Sigmoid colon (tissue), 7 donors: ENCODE data around the gene CAPRIN1. TPM values are rescaled to one million over a fixed set of nuclear protein-coding genes. Genes with fewer than 3 reads are reported as not detected.

Experiments used
- DNase-seq: peaks from one replicate; pipeline ENCODE4 v3.0.0-alpha.2; 2019
- H3K27ac ChIP-seq, 4 donors: fragments of 200-600 bp; sonication (generic); one replicate each; pipeline ENCODE4 v1.5.1; 2016 to 2019; ENCODE audit warnings: mild to moderate bottlenecking in 1 of 4
- H3K27me3 ChIP-seq, 3 donors: fragments of 200-600 bp; sonication (generic); one replicate each; pipeline ENCODE4 v1.5.1; 2019; ENCODE audit warnings: mild to moderate bottlenecking in 1 of 3
- H3K36me3 ChIP-seq, 4 donors: fragments of 200-600 bp; sonication (generic); one replicate each; pipeline ENCODE4 v1.5.1; 2016 to 2019
- H3K4me1 ChIP-seq, 4 donors: fragments of 200-600 bp; sonication (generic); one replicate each; pipeline ENCODE4 v1.5.1; 2017 to 2019
- H3K4me3 ChIP-seq, 4 donors: fragments of 200-600 bp; sonication (generic); one replicate each; pipeline ENCODE4 v1.5.1; 2017 to 2019; ENCODE audit warnings: mild to moderate bottlenecking in 2 of 4, moderate library complexity in 1 of 4
- H3K9me3 ChIP-seq, 4 donors: fragments of 200-600 bp in 3 of 4; sonication (generic) in 3 of 4; one replicate each; pipeline versions ENCODE4 v1.5.1 to v1.6.1; 2013 to 2019
- EP300 ChIP-seq, 4 donors: sonication (generic); formaldehyde crosslinking; IDR thresholded peaks; one replicate each; pipeline ENCODE4 v1.6.1; 2017; ENCODE audit warnings: antibody characterized with exemption in 4 of 4
- POLR2A ChIP-seq, 2 donors: fragments of 450-650 bp; IDR thresholded peaks; one replicate each; pipeline ENCODE4 v1.6.1; 2016; ENCODE audit warnings: antibody characterized with exemption in 2 of 2, mild to moderate bottlenecking in 2 of 2, moderate library complexity in 2 of 2
- POLR2AphosphoS5 ChIP-seq, 4 donors: sonication (generic); formaldehyde crosslinking; IDR thresholded peaks; one replicate each; pipeline ENCODE4 v1.6.1; 2017; ENCODE audit warnings: antibody characterized with exemption in 4 of 4
- WGBS, 2 donors: extraction: QIAGEN DNeasy Blood & Tissue Kit; methylation state at CpG; one replicate each; pipeline ENCODE4 v1.1.7; 2013; 5-methylcytosine and 5-hydroxymethylcytosine counted together
- intact Hi-C: fragments of 100-400 bp; cut with DNase I; formaldehyde crosslinking; loops from one replicate; pipeline ENCODE4 v1.15.1; 2023
- polyA plus RNA-seq, 3 donors: library from polyadenylated mRNA; stranded (reverse); fragments of 200-250 nt; gene quantifications; one replicate each; pipeline ENCODE4 v1.2.3, GENCODE V29; 2013
- total RNA-seq, 4 donors: library from RNA; depleted of rRNA; stranded (reverse); fragments of >200 nt; gene quantifications; one replicate each; pipeline ENCODE4 v1.1.0, GENCODE V29; 2016
- TF ChIP-seq, protein P1 (sequence below), 4 experiments: fragments of 450-650 bp in 3 of 4; fragments of 200-600 bp in 1 of 4; IDR thresholded peaks; one replicate each; pipeline ENCODE4 v1.5.1; 2016 to 2019; ENCODE audit warnings: antibody characterized with exemption in 4 of 4, mild to moderate bottlenecking in 3 of 4, moderate library complexity in 2 of 4
- donor health status: healthy with polysubstance abuse.
- donor health status: Bipolar disorder and iron deficiency.
- donor health status: healthy.

The CAPRIN1 gene
- total and polyA plus RNA-seq, 7 donors = 63.1 to 118 (median 107) TPM

DNA sequence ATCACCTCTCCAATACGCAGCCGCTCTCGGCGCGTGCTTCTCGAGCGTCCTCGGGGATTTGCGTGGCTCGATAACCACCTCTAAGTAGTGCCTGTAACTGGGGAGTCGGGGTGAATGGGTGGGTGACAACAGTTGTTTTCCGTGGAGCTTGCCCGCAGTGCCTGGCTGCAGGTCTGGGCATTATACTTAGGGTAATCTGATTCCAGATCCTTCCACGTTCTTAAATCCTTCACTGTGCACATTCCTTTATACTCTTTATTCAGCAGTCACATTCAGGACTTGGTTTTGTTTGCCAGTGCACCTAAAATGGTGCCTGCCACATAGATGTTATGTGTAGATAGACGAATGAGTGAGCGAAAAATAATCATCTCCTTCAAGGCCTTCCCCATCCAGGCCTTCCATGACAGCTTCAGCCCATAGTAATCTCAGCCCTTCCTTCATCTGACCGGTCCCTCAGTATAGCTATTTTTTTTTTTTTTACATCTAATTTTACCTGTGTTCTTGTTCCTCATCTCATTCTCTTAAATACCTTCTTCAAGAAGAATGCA is 54.5 kb downstream of the CAPRIN1 start:
- TF ChIP-seq EP300 (IDR thresholded peaks at IDR 0.05) = no peak
- TF ChIP-seq POLR2AphosphoS5 (IDR thresholded peaks at IDR 0.05) = no peak
- TF ChIP-seq, protein P1, sequence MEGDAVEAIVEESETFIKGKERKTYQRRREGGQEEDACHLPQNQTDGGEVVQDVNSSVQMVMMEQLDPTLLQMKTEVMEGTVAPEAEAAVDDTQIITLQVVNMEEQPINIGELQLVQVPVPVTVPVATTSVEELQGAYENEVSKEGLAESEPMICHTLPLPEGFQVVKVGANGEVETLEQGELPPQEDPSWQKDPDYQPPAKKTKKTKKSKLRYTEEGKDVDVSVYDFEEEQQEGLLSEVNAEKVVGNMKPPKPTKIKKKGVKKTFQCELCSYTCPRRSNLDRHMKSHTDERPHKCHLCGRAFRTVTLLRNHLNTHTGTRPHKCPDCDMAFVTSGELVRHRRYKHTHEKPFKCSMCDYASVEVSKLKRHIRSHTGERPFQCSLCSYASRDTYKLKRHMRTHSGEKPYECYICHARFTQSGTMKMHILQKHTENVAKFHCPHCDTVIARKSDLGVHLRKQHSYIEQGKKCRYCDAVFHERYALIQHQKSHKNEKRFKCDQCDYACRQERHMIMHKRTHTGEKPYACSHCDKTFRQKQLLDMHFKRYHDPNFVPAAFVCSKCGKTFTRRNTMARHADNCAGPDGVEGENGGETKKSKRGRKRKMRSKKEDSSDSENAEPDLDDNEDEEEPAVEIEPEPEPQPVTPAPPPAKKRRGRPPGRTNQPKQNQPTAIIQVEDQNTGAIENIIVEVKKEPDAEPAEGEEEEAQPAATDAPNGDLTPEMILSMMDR (IDR thresholded peaks at IDR 0.05) = no peak
- TF ChIP-seq POLR2A (IDR thresholded peaks at IDR 0.05) = no peak
- no peaks in the 10 kb centered on the region for H3K9me3 ChIP-seq
- H3K4me3 ChIP-seq = peak overlapping the region; percentile 82 to 89 (median 84)
- no peaks in the 10 kb centered on the region for H3K27me3 ChIP-seq
- intact Hi-C loops = loop anchor here (1.0 to 10.0 kb wide), 5 partner anchors 54 to 811 kb away; partner anchors contain the start of genes ABTB2, APIP and PDHX
- WGBS, 2 donors = 1 to 2% methylated on average over 17 of the region's 17 CpGs
- peaks cover 0 to 29% (median 21%) of the 10 kb centered on the region in 4 donors for H3K4me1 ChIP-seq
- peaks cover 0 to 43% (median 18%) of the 10 kb centered on the region in 4 donors for H3K36me3 ChIP-seq
- DNase-seq = no peak
- H3K27ac ChIP-seq = peak overlapping the region; percentile 87 to 95 (median 92)

- H3K27ac ChIP-seq = no peak overlapping the region
- H3K4me1 ChIP-seq = peaks cover 0 to 12% (median 8%) of the 10 kb centered on the region in 4 donors
- no peak for DNase-seq
- no peaks in the 10 kb centered on the region for H3K9me3 ChIP-seq
- H3K27me3 ChIP-seq = no peaks in the 10 kb centered on the region
- TF ChIP-seq POLR2A (IDR thresholded peaks at IDR 0.05) (no peak), POLR2AphosphoS5 (IDR thresholded peaks at IDR 0.05) (no peak), EP300 (IDR thresholded peaks at IDR 0.05) (no peak)
- TF ChIP-seq, protein P1 (IDR thresholded peaks at IDR 0.05) = no peak
- WGBS, 2 donors = 96 to 97% methylated on average over 6 of the region's 6 CpGs
- H3K4me3 ChIP-seq = no peak overlapping the region
- intact Hi-C loops = no loop called here
- peaks cover 28 to 89% (median 59%) of the 10 kb centered on the region in 4 donors for H3K36me3 ChIP-seq
These were observed 60.3 kb downstream of the CAPRIN1 start for GRCh38 chr11:34111722-34112270.

- 94 to 95% methylated on average over 2 of the region's 2 CpGs for WGBS, 2 donors
- TF ChIP-seq POLR2A (IDR thresholded peaks at IDR 0.05) (no peak), EP300 (IDR thresholded peaks at IDR 0.05) (no peak), POLR2AphosphoS5 (IDR thresholded peaks at IDR 0.05) (no peak)
- TF ChIP-seq, protein P1 (IDR thresholded peaks at IDR 0.05) = no peak
These were observed 62.5 kb downstream of the CAPRIN1 start for GRCh38 chr11:34114014-34114413.

DNA sequence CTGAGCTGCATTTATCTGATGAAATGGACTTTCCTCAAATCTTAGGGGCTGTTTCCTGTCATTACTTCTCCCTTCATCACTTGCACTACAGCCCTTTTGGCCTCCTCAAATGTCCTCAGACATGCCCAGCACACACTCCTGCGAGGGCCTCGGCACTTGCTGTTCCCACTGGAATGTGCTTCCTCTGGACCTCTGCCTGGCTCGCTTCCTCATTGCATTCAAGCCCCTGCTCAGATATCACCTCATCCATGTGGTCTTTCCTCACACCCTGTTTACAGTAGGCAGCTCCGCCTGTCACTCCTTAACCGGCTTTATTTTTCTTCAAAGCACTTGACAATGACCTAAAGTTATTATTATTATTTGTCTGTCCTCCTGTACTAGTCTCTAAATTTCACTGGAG is 62.9 kb downstream of the CAPRIN1 start:
- Histone ChIP-seq H3K9me3 (no peaks in the 10 kb centered on the region), H3K27ac (no peak overlapping the region), H3K4me3 (no peak overlapping the region), H3K27me3 (no peaks in the 10 kb centered on the region), H3K4me1 (no peaks in the 10 kb centered on the region), H3K36me3 (peaks cover 34 to 100% (median 72%) of the 10 kb centered on the region in 4 donors)
- DNase-seq = no peak
- 95 to 96% methylated on average over 5 of the region's 5 CpGs for WGBS, 2 donors
- TF ChIP-seq POLR2AphosphoS5 (IDR thresholded peaks at IDR 0.05) = no peak
- TF ChIP-seq, protein P1 (IDR thresholded peaks at IDR 0.05) = no peak
- no peak for TF ChIP-seq EP300 (IDR thresholded peaks at IDR 0.05)
- TF ChIP-seq POLR2A (IDR thresholded peaks at IDR 0.05) = no peak
- intact Hi-C loops = no loop called here

More at GRCh38 chr11:34114014-34114413, 62.5 kb downstream of the CAPRIN1 start:
- peaks cover 31 to 100% (median 71%) of the 10 kb centered on the region in 4 donors for H3K36me3 ChIP-seq
- no peak for DNase-seq
- no peaks in the 10 kb centered on the region for H3K9me3 ChIP-seq
- intact Hi-C loops = no loop called here
- H3K4me1 ChIP-seq = no peaks in the 10 kb centered on the region
- no peak overlapping the region for H3K4me3 ChIP-seq
- H3K27me3 ChIP-seq = no peaks in the 10 kb centered on the region
- no peak overlapping the region for H3K27ac ChIP-seq
